Putamen (tissue), 1 donor: ENCODE data around the gene MAD1L1.

Experiments
- DNase-seq: peaks from one replicate; pipeline ENCODE4 v3.0.0-alpha.2; 2016; ENCODE audit warnings: low spot score

Gene MAD1L1

DNA sequence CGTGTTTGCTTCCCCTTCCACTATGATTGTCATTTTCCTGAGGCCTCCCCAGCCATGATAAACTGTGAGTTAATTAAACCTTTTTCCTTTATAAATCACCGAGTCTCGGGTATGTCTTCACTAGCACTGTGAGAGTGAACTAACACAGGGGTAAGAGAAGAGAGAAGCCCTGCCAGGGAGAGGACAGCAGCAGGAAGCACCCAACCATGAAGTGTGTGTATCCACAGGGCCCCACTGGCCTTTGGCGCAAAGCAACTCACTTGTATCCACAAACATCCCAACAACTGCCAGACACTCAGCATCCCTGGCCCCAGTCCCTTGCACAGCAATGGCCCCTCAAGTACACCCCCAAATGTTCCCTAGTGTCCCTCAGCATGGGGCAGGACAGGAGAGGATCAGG, 115.1 kb downstream of the MAD1L1 start:
- DNase-seq: no peak

GRCh38 chr7:2116989-2117591, 115.7 kb downstream of the MAD1L1 start:
- DNase-seq: peak; percentile 54

GRCh38 chr7:2116448-2116810, 116.3 kb downstream of the MAD1L1 start:
- DNase-seq: no peak

DNA sequence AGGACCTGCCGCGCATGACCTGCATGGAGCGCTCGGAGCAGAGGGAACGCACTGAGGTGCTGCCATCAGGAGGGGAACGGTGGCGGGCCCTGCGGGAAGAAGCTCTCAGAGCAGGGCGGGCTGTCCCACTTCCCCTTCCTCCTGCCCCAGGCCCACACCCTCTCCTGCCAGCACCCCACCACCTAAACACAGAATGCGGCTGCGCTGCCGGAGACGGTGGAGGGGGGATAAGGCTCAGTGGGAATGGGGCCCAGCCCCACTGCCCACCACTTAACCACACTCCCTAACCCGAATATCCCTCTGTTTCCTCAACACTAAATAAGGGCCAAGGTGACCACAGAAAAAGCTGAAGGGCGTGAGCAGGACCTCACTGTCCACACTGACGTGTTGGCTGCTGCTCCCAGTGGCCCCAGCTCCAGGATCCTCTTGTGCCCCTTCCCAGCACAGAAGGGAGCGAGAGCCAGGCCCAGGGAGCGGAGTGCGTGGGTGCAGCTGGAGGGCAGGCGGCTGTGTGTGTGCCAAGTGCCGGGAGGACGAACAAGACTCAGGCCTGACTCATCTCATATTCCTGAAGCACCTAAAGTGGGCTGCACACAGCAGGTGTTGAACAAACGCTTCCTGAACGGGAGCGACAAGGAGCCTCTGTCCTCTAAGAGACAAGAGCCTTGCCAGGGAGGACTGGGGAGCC, 116.8 kb downstream of the MAD1L1 start:
- DNase-seq: no peak

GRCh38 chr7:2114926-2115759, 117.6 kb downstream of the MAD1L1 start:
- no peak for DNase-seq

GRCh38 chr7:2114052-2114451, 118.7 kb downstream of the MAD1L1 start:
- no peak for DNase-seq

- DNase-seq: no peak
These were observed 120.2 kb downstream of the MAD1L1 start for GRCh38 chr7:2112261-2113198.

DNA sequence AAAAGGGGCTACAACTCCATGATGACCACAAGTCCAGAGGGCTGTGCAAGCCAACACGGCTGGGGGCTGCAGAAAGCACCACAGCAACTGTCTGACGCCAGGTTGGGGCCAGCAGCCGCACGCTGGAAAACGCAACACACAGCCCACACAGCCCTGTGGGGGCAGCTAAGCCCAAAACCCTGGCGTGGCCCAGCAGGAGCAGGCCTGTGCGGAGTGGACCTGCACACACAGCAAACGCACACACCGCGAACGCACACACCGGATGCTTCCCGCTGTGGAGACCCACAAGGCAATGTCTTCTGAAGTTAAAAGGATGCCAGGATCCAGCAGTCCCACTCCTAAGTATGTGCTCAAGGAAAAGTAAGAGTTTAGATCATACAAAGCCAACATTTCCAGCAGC, 121.2 kb downstream of the MAD1L1 start:
- no peak for DNase-seq

GRCh38 chr7:2110610-2111396, 121.9 kb downstream of the MAD1L1 start:
- DNase-seq: no peak

- peak; percentile 58 for DNase-seq
These were observed 122.7 kb downstream of the MAD1L1 start for GRCh38 chr7:2109936-2110609.

GRCh38 chr7:2109251-2109872, 123.4 kb downstream of the MAD1L1 start:
- DNase-seq: no peak

GRCh38 chr7:2108501-2109250, 124.1 kb downstream of the MAD1L1 start:
- peak; percentile 90 for DNase-seq

DNA sequence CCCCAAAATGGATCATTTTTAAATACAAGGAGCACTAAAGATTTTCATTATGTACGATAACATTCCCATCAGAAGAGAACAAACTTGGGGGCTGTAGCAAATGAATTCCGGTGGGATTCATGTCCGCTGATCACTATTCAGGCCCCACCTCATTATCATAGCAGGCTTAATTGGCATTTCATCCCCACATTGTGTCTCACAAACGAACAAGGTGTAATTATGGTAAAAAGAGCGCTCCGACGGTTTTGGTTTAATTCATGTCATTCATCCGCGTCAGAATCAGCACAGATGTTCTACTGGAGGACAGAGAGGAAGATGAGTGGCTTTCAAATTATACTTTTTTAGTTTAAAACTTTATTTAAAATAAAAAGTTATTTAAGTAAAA, 124.7 kb downstream of the MAD1L1 start:
- no peak for DNase-seq

GRCh38 chr7:2107386-2108070, 125.2 kb downstream of the MAD1L1 start:
- DNase-seq: peak; percentile 68

DNA sequence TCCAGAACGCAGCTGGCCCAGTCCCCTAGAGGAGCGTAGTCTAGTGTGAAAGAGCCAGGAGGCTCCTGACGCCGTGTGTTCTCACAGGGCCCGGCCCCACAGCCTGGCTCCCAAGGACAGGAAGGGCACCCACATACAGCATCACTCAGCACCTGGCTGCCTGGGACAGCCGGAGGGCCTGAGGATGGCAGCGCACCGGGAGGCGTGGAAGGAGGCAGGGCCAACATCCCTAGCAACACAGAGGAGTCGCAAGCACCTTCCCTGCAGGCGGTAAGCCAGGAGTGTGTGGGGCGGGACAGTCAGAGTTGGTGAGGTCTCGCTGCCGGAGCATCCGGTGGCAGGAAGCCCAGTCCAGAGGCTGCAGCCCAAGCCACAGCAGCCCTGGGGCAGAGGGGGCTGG, 125.8 kb downstream of the MAD1L1 start:
- DNase-seq: no peak

GRCh38 chr7:2106440-2106839, 126.3 kb downstream of the MAD1L1 start:
- no peak for DNase-seq

GRCh38 chr7:2105917-2106316, 126.8 kb downstream of the MAD1L1 start:
- no peak for DNase-seq

- no peak for DNase-seq
These were observed 127.5 kb downstream of the MAD1L1 start for GRCh38 chr7:2105280-2105679.

- DNase-seq: no peak
These were observed 128.0 kb downstream of the MAD1L1 start for GRCh38 chr7:2104716-2105115.
